ENCODE data around the gene ACAD11.

DNA sequence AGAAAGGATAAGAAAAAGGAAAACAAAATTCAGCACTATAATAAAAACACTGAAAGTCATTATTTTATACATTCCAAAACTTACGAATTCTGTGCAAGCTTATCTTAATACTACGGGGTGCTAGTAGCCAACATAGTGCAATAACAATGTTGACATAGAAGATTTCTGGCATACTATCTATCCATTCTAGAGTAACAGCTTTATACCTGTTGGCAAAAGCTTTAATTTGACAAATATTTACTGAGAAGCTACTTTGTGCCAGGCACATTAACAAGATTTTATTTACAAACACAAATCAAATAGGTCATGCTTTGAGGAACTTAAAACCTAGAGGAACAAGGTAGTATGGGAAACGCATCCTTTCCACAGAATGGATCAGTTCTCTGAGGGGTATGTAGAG lies 61.4 kb downstream of the ACAD11 start:
- no peak for TF ChIP-seq POLR2A (IDR thresholded peaks at IDR 0.05; ENCODE audit: borderline replicate concordance, extremely low read depth, insufficient read depth, insufficient read length)
- TF ChIP-seq, protein P1, sequence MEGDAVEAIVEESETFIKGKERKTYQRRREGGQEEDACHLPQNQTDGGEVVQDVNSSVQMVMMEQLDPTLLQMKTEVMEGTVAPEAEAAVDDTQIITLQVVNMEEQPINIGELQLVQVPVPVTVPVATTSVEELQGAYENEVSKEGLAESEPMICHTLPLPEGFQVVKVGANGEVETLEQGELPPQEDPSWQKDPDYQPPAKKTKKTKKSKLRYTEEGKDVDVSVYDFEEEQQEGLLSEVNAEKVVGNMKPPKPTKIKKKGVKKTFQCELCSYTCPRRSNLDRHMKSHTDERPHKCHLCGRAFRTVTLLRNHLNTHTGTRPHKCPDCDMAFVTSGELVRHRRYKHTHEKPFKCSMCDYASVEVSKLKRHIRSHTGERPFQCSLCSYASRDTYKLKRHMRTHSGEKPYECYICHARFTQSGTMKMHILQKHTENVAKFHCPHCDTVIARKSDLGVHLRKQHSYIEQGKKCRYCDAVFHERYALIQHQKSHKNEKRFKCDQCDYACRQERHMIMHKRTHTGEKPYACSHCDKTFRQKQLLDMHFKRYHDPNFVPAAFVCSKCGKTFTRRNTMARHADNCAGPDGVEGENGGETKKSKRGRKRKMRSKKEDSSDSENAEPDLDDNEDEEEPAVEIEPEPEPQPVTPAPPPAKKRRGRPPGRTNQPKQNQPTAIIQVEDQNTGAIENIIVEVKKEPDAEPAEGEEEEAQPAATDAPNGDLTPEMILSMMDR (IDR thresholded peaks at IDR 0.05 in 2 of 3, conservative IDR thresholded peaks at IDR 0.05 in 1 of 3; ENCODE audit: borderline replicate concordance in 1 of 3, insufficient read depth in 1 of 3, low read depth in 2 of 3, low read length in 2 of 3) = no peak
- TF ChIP-seq, protein P2, sequence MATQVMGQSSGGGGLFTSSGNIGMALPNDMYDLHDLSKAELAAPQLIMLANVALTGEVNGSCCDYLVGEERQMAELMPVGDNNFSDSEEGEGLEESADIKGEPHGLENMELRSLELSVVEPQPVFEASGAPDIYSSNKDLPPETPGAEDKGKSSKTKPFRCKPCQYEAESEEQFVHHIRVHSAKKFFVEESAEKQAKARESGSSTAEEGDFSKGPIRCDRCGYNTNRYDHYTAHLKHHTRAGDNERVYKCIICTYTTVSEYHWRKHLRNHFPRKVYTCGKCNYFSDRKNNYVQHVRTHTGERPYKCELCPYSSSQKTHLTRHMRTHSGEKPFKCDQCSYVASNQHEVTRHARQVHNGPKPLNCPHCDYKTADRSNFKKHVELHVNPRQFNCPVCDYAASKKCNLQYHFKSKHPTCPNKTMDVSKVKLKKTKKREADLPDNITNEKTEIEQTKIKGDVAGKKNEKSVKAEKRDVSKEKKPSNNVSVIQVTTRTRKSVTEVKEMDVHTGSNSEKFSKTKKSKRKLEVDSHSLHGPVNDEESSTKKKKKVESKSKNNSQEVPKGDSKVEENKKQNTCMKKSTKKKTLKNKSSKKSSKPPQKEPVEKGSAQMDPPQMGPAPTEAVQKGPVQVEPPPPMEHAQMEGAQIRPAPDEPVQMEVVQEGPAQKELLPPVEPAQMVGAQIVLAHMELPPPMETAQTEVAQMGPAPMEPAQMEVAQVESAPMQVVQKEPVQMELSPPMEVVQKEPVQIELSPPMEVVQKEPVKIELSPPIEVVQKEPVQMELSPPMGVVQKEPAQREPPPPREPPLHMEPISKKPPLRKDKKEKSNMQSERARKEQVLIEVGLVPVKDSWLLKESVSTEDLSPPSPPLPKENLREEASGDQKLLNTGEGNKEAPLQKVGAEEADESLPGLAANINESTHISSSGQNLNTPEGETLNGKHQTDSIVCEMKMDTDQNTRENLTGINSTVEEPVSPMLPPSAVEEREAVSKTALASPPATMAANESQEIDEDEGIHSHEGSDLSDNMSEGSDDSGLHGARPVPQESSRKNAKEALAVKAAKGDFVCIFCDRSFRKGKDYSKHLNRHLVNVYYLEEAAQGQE (IDR thresholded peaks at IDR 0.05; ENCODE audit: low read depth) = no peak
- TF ChIP-seq YY1 (IDR thresholded peaks at IDR 0.05; ENCODE audit: extremely low read depth, insufficient replicate concordance, low read depth, low read length) = no peak
- TF ChIP-seq POLR2AphosphoS5 (IDR thresholded peaks at IDR 0.05; ENCODE audit: low read depth, low read length) = no peak

Data from HCT116 (cell line).